ENCODE results near the gene ACLY. TPM values are rescaled to one million over a fixed set of nuclear protein-coding genes. Genes with fewer than 3 reads are reported as not detected.
A peak's percentile ranks its signal among the peaks of the same experiment; 100 is the strongest.

Gene ACLY
- total and polyA plus RNA-seq, 2 of the 13 experiments (the other 11 are each of a cell fraction or from before 2014, with no cell fraction given) = 111 to 218 TPM

DNA sequence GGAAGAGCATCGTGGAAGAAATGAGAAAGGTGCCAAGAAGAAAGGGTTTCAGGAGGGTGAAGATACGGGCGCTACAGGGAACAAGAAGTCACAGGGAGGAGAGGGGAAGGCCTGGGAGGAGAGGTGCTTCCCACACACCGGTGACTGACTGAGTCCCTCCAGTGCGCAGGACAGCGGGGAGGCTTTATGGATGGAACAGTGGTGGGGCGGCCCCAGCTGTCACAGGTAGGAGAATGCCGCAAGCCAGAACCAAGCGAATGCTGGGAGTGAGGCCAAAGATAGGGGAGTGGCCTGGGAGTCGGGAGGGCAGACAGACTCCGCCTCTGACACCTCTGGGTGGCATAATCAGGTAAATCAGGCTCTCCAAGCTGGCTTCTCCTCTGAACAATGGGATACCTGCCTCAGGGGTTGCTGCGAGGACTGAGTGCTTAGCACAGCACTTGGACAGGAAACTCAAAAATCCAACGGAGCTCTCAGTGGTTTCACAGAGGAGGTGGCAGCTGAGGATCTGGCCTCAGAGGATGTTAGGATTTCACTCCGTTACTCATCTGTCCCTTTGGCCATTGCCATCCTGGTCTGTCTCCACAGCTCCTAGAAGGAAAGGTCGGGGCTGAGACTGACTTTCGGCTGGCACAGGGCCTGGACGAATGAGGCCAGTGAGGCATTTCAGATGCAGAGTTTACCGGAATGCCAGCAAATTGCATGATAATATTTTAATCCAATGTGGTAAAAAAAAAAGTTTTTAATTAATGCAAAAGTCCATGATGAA lies 47.1 kb upstream of the ACLY start (continued):
- TF ChIP-seq ZNF329 (CRISPR knock-in tag; IDR thresholded peaks at IDR 0.05; ENCODE audit: low read depth) = no peak
- no peak for TF ChIP-seq ZNF34 (CRISPR knock-in tag; IDR thresholded peaks at IDR 0.05; ENCODE audit: borderline replicate concordance)
- no peak for TF ChIP-seq IRF2 (CRISPR knock-in tag; IDR thresholded peaks at IDR 0.05)
- no peak for TF ChIP-seq ZNF7 (CRISPR knock-in tag; IDR thresholded peaks at IDR 0.05)
- TF ChIP-seq ASH2L (IDR thresholded peaks at IDR 0.05; ENCODE audit: insufficient read length, low read depth, low read length) = no peak
- TF ChIP-seq ZNF550 (CRISPR knock-in tag; IDR thresholded peaks at IDR 0.05; ENCODE audit: borderline replicate concordance) = no peak
- TF ChIP-seq EHMT2 (IDR thresholded peaks at IDR 0.05; ENCODE audit: borderline replicate concordance, low read depth, low read length) = no peak
- TF ChIP-seq DRAP1 (CRISPR knock-in tag; IDR thresholded peaks at IDR 0.05) = peak; percentile 66
- TF ChIP-seq ZNF124 (CRISPR knock-in tag; IDR thresholded peaks at IDR 0.05) = no peak
- TF ChIP-seq XRCC5 (optimal IDR thresholded peaks at IDR 0.05; ENCODE audit: low read length) = peak; percentile 82
- TF ChIP-seq ZNF598 (CRISPR knock-in tag; IDR thresholded peaks at IDR 0.05; ENCODE audit: borderline replicate concordance) = 0 out of 2 replicates have a peak, but pooled peaks have one; percentile 16
- no peak for TF ChIP-seq GFI1 (CRISPR knock-in tag; IDR thresholded peaks at IDR 0.05; ENCODE audit: borderline replicate concordance)
- peak; percentile 29; the same call in 1 of the 2 replicates for TF ChIP-seq ZNF331 (CRISPR knock-in tag; IDR thresholded peaks at IDR 0.05)
- TF ChIP-seq MTF2 (CRISPR knock-in tag; IDR thresholded peaks at IDR 0.05; ENCODE audit: borderline replicate concordance) = 0 out of 2 replicates have a peak, but pooled peaks have one; percentile 11
- TF ChIP-seq THAP8 (CRISPR knock-in tag; IDR thresholded peaks at IDR 0.05; ENCODE audit: borderline replicate concordance) = no peak
- TF ChIP-seq MED13 (CRISPR knock-in tag; IDR thresholded peaks at IDR 0.05) = no peak; the same call in 1 of the 2 replicates
- TF ChIP-seq ZNF615 (CRISPR knock-in tag; IDR thresholded peaks at IDR 0.05; ENCODE audit: borderline replicate concordance) = peak; percentile 80; the same call in 1 of the 2 replicates
- 0 out of 2 replicates have a peak, but pooled peaks have one; percentile 43 for TF ChIP-seq EED (CRISPR knock-in tag; IDR thresholded peaks at IDR 0.05)
- TF ChIP-seq PATZ1 (CRISPR knock-in tag; IDR thresholded peaks at IDR 0.05) = peak; percentile 65
- TF ChIP-seq ZNF253 (CRISPR knock-in tag; IDR thresholded peaks at IDR 0.05; ENCODE audit: borderline replicate concordance) = no peak
- TF ChIP-seq, protein P1, sequence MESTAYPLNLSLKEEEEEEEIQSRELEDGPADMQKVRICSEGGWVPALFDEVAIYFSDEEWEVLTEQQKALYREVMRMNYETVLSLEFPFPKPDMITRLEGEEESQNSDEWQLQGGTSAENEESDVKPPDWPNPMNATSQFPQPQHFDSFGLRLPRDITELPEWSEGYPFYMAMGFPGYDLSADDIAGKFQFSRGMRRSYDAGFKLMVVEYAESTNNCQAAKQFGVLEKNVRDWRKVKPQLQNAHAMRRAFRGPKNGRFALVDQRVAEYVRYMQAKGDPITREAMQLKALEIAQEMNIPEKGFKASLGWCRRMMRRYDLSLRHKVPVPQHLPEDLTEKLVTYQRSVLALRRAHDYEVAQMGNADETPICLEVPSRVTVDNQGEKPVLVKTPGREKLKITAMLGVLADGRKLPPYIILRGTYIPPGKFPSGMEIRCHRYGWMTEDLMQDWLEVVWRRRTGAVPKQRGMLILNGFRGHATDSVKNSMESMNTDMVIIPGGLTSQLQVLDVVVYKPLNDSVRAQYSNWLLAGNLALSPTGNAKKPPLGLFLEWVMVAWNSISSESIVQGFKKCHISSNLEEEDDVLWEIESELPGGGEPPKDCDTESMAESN (CRISPR knock-in tag; conservative IDR thresholded peaks at IDR 0.05) = no peak
- TF ChIP-seq ZNF740 (CRISPR knock-in tag; IDR thresholded peaks at IDR 0.05) = no peak
- no peak for TF ChIP-seq U2AF2 (IDR thresholded peaks at IDR 0.05; ENCODE audit: low read depth, low read length)
- TF ChIP-seq POLR2AphosphoS2 (IDR thresholded peaks at IDR 0.05; ENCODE audit: low read depth, low read length) = no peak

All from HepG2 (cell line).